Sciatic nerve (tissue), 2 donors: ENCODE measurements around the gene RGS3. TPM values are rescaled to one million over a fixed set of nuclear protein-coding genes. Genes with fewer than 3 reads are reported as not detected.

Experiments
- ATAC-seq: fragments of 200-7000 bp; cut with Tn5 transposase; one replicate; pipeline ENCODE4 v1.9.1; 2020; ENCODE audit warnings: mild to moderate bottlenecking, moderate library complexity
- DNase-seq: peaks from one replicate; pipeline ENCODE4 v3.0.0-alpha.2; 2020; ENCODE audit warnings: low spot score
- intact Hi-C: fragments of 100-400 bp; cut with DNase I; formaldehyde crosslinking; loops from one replicate; pipeline ENCODE4 v1.14.2; 2022
- total RNA-seq: library from RNA; stranded (reverse); fragmentation: NEBNext Ultra II Directional; extraction: Animal tissue kit (Norgen Biotek cat#: 25700); gene quantifications from one replicate; pipeline ENCODE4 v1.2.1, GENCODE V29; 2021
- donor health status: DM: no; HTN: no; CAD: no.
- donor health status: DM: no; HTN: no; CAD: no.

Gene RGS3
- total RNA-seq, 1 donor from 2014 or later = 43.1 TPM

- DNase-seq (no peak), ATAC-seq (no peak)
- intact Hi-C loops = no loop called here
Measured at GRCh38 chr9:113616621-113617496, 153.3 kb downstream of the RGS3 start.

GRCh38 chr9:113617550-113617949 is 154.0 kb downstream of the RGS3 start:
- no peak for DNase-seq
- intact Hi-C loops = no loop called here
- no peak for ATAC-seq

GRCh38 chr9:113618836-113619490 is 155.4 kb downstream of the RGS3 start:
- intact Hi-C loops = no loop called here
- DNase-seq (no peak), ATAC-seq (no peak)

- intact Hi-C loops = no loop called here
- DNase-seq = no peak
- ATAC-seq = no peak
Measured at GRCh38 chr9:113619491-113620376, 156.2 kb downstream of the RGS3 start.

- DNase-seq (no peak), ATAC-seq (peak; percentile 78)
- intact Hi-C loops = no loop called here
Measured at GRCh38 chr9:113620377-113621161, 157.0 kb downstream of the RGS3 start.

- peak; percentile 86 for ATAC-seq
- DNase-seq = peak; percentile 86
- intact Hi-C loops = no loop called here
Measured at GRCh38 chr9:113621309-113621791, 157.8 kb downstream of the RGS3 start.

- ATAC-seq (no peak), DNase-seq (no peak)
- intact Hi-C loops = no loop called here
Measured at GRCh38 chr9:113621980-113622379, 158.5 kb downstream of the RGS3 start.

- ATAC-seq = no peak
- intact Hi-C loops = no loop called here
- DNase-seq = no peak
Measured at GRCh38 chr9:113622600-113623400, 159.3 kb downstream of the RGS3 start.

GRCh38 chr9:113623851-113624485 is 160.4 kb downstream of the RGS3 start:
- DNase-seq (no peak), ATAC-seq (no peak)
- intact Hi-C loops = no loop called here

- no peak for ATAC-seq
- intact Hi-C loops = no loop called here
- DNase-seq = no peak
Measured at GRCh38 chr9:113624721-113625120, 161.2 kb downstream of the RGS3 start.

- no peak for DNase-seq
- ATAC-seq = no peak
- intact Hi-C loops = no loop called here
Measured at GRCh38 chr9:113625486-113625885, 162.0 kb downstream of the RGS3 start.

- intact Hi-C loops = no loop called here
- DNase-seq = no peak
Measured at GRCh38 chr9:113626735-113627495, 163.4 kb downstream of the RGS3 start.

GRCh38 chr9:113628621-113629020 is 165.1 kb downstream of the RGS3 start:
- DNase-seq (no peak), ATAC-seq (no peak)
- intact Hi-C loops = no loop called here

More at GRCh38 chr9:113626735-113627495, 163.4 kb downstream of the RGS3 start:
- ATAC-seq = peak; percentile 82

GRCh38 chr9:113630386-113631136 is 167.0 kb downstream of the RGS3 start:
- DNase-seq (no peak), ATAC-seq (no peak)
- intact Hi-C loops = no loop called here

- intact Hi-C loops = no loop called here
- peak; percentile 45 for ATAC-seq
- peak; percentile 57 for DNase-seq
Measured at GRCh38 chr9:113631137-113631765, 167.7 kb downstream of the RGS3 start.
